ENCODE data around the gene SNAPIN. TPM values are rescaled to one million over a fixed set of nuclear protein-coding genes. Genes with fewer than 3 reads are reported as not detected.

The SNAPIN gene
- total RNA-seq, 1 experiment from 2014 or later: 29.0 TPM

DNA sequence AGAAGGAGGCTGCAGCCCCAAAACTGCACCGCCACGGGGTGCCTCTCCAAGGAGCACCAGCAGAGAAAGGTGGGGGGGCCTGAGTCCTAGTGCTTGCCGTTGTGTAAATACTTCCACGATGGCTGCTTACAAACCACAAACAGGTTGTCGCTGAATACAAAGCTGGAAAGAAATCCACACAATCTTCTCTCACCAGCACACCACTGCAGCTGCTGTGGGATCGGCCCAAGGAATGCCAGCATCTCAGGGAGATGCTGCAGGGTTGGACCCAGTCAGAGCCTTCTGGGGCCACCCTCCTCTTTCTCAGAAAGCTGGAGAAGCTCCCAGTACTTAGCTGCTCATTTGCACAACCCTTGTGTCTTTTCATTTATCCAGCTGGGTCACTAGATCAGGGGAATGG, 39.3 kb upstream of the SNAPIN start:
- H4K20me1 ChIP-seq (ENCODE audit: control insufficient read depth, insufficient read depth, insufficient read length): no peaks in the 10 kb centered on the region
- H3K79me1 ChIP-seq (ENCODE audit: insufficient read depth, low read depth, low read length, poor library complexity, severe bottlenecking): no peaks in the 10 kb centered on the region
- H4K5ac ChIP-seq (ENCODE audit: insufficient read length, low read depth, low read length): no peak overlapping the region
- no peaks in the 10 kb centered on the region for H3K23me2 ChIP-seq (ENCODE audit: insufficient read length, low read depth, low read length, poor library complexity, severe bottlenecking)
- H3K23ac ChIP-seq (ENCODE audit: insufficient read length, low read depth, low read length): no peak overlapping the region
- no peak overlapping the region for H3K18ac ChIP-seq (ENCODE audit: insufficient read length, low read depth, low read length)
- DNase-seq: no peak
- no peak overlapping the region for H2BK120ac ChIP-seq (ENCODE audit: low read depth, low read length, poor library complexity, severe bottlenecking)
- H2BK20ac ChIP-seq (ENCODE audit: low read depth, low read length, poor library complexity, severe bottlenecking): no peak overlapping the region
- H2AFZ ChIP-seq (ENCODE audit: low read length): no peak overlapping the region
- Mint-ChIP-seq H3K4me3 (no peak overlapping the region), H3K27me3 (ENCODE audit: low read depth) (no peaks in the 10 kb centered on the region; the same call in 1 of the 2 replicates), H3K27ac (no peak overlapping the region), H3K36me3 (ENCODE audit: insufficient read depth in 1 of 3, low read depth in 3 of 3) (peaks cover 9 to 29% (median 10%) of the 10 kb centered on the region in 3 experiments; a peak in 6 of 7 replicates), H3K9me3 (no peaks in the 10 kb centered on the region), H3K4me1 (peaks cover 24 to 38% of the 10 kb centered on the region in 2 experiments)
- H3K56ac ChIP-seq (ENCODE audit: insufficient read length, low read depth, low read length): no peak overlapping the region
- H2AK5ac ChIP-seq (ENCODE audit: insufficient read length, low read length): no peak overlapping the region
- no peak overlapping the region for H3K4ac ChIP-seq (ENCODE audit: low read depth, low read length)
- no peak overlapping the region for H2BK5ac ChIP-seq (ENCODE audit: insufficient read length, low read length)
- 0 out of 2 replicates have a peak, but pooled peaks cover 4% of the 10 kb centered on the region for H3K4me1 ChIP-seq (ENCODE audit: insufficient read depth, low read length)
- H3K79me2 ChIP-seq (ENCODE audit: insufficient read depth, low read length): no peaks in the 10 kb centered on the region
- H3K9ac ChIP-seq (ENCODE audit: extremely low read depth, insufficient read length, low read length): no peak overlapping the region
- no peaks in the 10 kb centered on the region for H3K9me3 ChIP-seq (ENCODE audit: control insufficient read depth, low read depth, low read length)
- H3K27me3 ChIP-seq (ENCODE audit: insufficient read depth, low read length): no peaks in the 10 kb centered on the region
- TF ChIP-seq, protein P1, sequence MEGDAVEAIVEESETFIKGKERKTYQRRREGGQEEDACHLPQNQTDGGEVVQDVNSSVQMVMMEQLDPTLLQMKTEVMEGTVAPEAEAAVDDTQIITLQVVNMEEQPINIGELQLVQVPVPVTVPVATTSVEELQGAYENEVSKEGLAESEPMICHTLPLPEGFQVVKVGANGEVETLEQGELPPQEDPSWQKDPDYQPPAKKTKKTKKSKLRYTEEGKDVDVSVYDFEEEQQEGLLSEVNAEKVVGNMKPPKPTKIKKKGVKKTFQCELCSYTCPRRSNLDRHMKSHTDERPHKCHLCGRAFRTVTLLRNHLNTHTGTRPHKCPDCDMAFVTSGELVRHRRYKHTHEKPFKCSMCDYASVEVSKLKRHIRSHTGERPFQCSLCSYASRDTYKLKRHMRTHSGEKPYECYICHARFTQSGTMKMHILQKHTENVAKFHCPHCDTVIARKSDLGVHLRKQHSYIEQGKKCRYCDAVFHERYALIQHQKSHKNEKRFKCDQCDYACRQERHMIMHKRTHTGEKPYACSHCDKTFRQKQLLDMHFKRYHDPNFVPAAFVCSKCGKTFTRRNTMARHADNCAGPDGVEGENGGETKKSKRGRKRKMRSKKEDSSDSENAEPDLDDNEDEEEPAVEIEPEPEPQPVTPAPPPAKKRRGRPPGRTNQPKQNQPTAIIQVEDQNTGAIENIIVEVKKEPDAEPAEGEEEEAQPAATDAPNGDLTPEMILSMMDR (conservative IDR thresholded peaks at IDR 0.05): no peak
- no CpG with 5 or more reads among the region's 6 CpGs for WGBS (ENCODE audit: extremely low coverage, insufficient read length, low lambda C conversion rate)
- no peak overlapping the region for H2BK12ac ChIP-seq (ENCODE audit: insufficient read length, low read depth, low read length)
- no peak overlapping the region for H2BK15ac ChIP-seq (ENCODE audit: low read depth, low read length)
- no peak overlapping the region for H3K14ac ChIP-seq (ENCODE audit: insufficient read depth, low read length)
- no peak overlapping the region for H4K8ac ChIP-seq (replicated peaks; ENCODE audit: insufficient read length, low read depth, low read length)
- H4K91ac ChIP-seq (ENCODE audit: insufficient read length, low read depth, low read length): no peak overlapping the region
- no peak overlapping the region for H3K27ac ChIP-seq (ENCODE audit: insufficient read length, low read depth, low read length)
- no peak overlapping the region for H3K4me2 ChIP-seq (ENCODE audit: insufficient read depth, insufficient read length, low read length)
- no peak overlapping the region for H3T11ph ChIP-seq (ENCODE audit: low read length)

Measured in H9 (cell line).